DOHH2 (cell line): ENCODE results near the gene HYI.

Source experiments
- H3F3A ChIP-seq: fragments of 200-600 bp; sonication (generic), shearing (Covaris generic); 2 replicates; pipeline ENCODE4 v1.6.0; 2016; ENCODE audit warnings: antibody characterized with exemption, mild to moderate bottlenecking; ENCODE audit not compliant: control insufficient read depth, insufficient read depth
- H3K27ac ChIP-seq: fragments of 200-600 bp; sonication (generic); 2 replicates; pipeline ENCODE4 v1.5.1; 2014; ENCODE audit warnings: low read depth, mild to moderate bottlenecking, low read length, moderate library complexity
- H3K27me3 ChIP-seq: fragments of 200-600 bp; sonication (generic); 2 replicates; pipeline ENCODE4 v1.6.1; 2014; ENCODE audit warnings: mild to moderate bottlenecking, low read length, mixed read lengths; ENCODE audit not compliant: control insufficient read depth
- H3K36me3 ChIP-seq: fragments of 200-600 bp; sonication (generic); 2 replicates; pipeline ENCODE4 v1.6.1; 2014; ENCODE audit warnings: mild to moderate bottlenecking, low read length, moderate library complexity, mixed read lengths; ENCODE audit not compliant: control insufficient read depth
- H3K4me1 ChIP-seq: fragments of 200-600 bp; sonication (generic); 2 replicates; pipeline ENCODE4 v1.6.1; 2014; ENCODE audit warnings: mild to moderate bottlenecking, low read length, mixed read lengths; ENCODE audit not compliant: control insufficient read depth
- H3K4me2 ChIP-seq: fragments of 200-600 bp; sonication (generic); 2 replicates; pipeline ENCODE4 v1.6.0; 2014; ENCODE audit warnings: mild to moderate bottlenecking, low read length, moderate library complexity
- H3K4me3 ChIP-seq: fragments of 200-600 bp; sonication (generic); 2 replicates; pipeline ENCODE4 v1.5.1; 2014; ENCODE audit warnings: mild to moderate bottlenecking, low read length, mixed read lengths
- H3K79me2 ChIP-seq: fragments of 200-600 bp; sonication (generic); 2 replicates; pipeline ENCODE4 v1.6.1; 2014; ENCODE audit warnings: mild to moderate bottlenecking, low read length, mixed read lengths; ENCODE audit not compliant: control insufficient read depth
- H3K9me2 ChIP-seq: fragments of 200-600 bp; sonication (generic); replicated peaks from 2 replicates; pipeline ENCODE4 v1.6.1; 2014; ENCODE audit warnings: mild to moderate bottlenecking, low read length, mixed read lengths; ENCODE audit not compliant: control insufficient read depth
- H3K9me3 ChIP-seq: fragments of 200-600 bp; sonication (generic); 2 replicates; pipeline ENCODE4 v1.6.1; 2014; ENCODE audit warnings: antibody characterized with exemption, low read length, mixed read lengths; ENCODE audit not compliant: control insufficient read depth, insufficient read depth
- H4K20me1 ChIP-seq: fragments of 200-600 bp; sonication (generic); 2 replicates; pipeline ENCODE4 v1.6.0; 2014; ENCODE audit warnings: low read depth, mild to moderate bottlenecking, antibody characterized with exemption, low read length, moderate library complexity; ENCODE audit not compliant: control insufficient read depth, insufficient read depth
- EZH2phosphoT487 ChIP-seq: fragments of 200-600 bp; sonication (generic); IDR thresholded peaks from 2 replicates; pipeline ENCODE4 v1.6.1; 2017; ENCODE audit warnings: borderline replicate concordance, mild to moderate bottlenecking, antibody characterized with exemption, low read length, moderate library complexity, mixed read lengths
- TF ChIP-seq, protein P1 (sequence below): fragments of 200-600 bp; sonication (generic); IDR thresholded peaks from one replicate; pipeline ENCODE4 v1.5.1; 2014; ENCODE audit warnings: antibody characterized with exemption, mild to moderate bottlenecking, low read depth, low read length; ENCODE audit not compliant: poor library complexity, severe bottlenecking

The HYI gene

DNA sequence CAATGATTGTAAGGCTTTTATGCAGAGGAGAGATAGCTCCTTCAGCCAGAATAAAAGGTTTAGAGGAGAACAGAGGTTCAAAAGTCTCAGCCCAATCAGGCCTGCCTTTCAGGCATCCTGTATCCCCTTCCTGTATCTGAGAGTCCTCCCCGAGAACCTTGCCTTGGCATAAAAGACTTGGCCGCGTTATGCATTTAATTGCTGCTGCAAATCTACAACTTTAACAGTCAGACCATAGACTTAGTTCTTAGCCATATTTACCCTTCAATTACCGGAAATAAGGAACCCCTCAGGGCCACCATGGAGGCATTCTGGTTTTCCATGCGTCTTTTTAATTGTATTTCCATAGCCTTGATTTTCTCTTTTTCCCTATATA lies 18.3 kb upstream of the HYI start:
- Histone ChIP-seq H3K27ac (no peak overlapping the region), H3K9me2 (no peaks in the 10 kb centered on the region), H3K9me3 (no peaks in the 10 kb centered on the region), H3K4me1 (no peaks in the 10 kb centered on the region), H4K20me1 (no peaks in the 10 kb centered on the region), H3K27me3 (peaks cover 23% of the 10 kb centered on the region), H3K4me3 (no peak overlapping the region), H3K36me3 (no peaks in the 10 kb centered on the region), H3K79me2 (no peaks in the 10 kb centered on the region), H3F3A (no peaks in the 10 kb centered on the region), H3K4me2 (no peak overlapping the region)
- no peak for TF ChIP-seq EZH2phosphoT487
- TF ChIP-seq, protein P1, sequence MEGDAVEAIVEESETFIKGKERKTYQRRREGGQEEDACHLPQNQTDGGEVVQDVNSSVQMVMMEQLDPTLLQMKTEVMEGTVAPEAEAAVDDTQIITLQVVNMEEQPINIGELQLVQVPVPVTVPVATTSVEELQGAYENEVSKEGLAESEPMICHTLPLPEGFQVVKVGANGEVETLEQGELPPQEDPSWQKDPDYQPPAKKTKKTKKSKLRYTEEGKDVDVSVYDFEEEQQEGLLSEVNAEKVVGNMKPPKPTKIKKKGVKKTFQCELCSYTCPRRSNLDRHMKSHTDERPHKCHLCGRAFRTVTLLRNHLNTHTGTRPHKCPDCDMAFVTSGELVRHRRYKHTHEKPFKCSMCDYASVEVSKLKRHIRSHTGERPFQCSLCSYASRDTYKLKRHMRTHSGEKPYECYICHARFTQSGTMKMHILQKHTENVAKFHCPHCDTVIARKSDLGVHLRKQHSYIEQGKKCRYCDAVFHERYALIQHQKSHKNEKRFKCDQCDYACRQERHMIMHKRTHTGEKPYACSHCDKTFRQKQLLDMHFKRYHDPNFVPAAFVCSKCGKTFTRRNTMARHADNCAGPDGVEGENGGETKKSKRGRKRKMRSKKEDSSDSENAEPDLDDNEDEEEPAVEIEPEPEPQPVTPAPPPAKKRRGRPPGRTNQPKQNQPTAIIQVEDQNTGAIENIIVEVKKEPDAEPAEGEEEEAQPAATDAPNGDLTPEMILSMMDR = no peak

DNA sequence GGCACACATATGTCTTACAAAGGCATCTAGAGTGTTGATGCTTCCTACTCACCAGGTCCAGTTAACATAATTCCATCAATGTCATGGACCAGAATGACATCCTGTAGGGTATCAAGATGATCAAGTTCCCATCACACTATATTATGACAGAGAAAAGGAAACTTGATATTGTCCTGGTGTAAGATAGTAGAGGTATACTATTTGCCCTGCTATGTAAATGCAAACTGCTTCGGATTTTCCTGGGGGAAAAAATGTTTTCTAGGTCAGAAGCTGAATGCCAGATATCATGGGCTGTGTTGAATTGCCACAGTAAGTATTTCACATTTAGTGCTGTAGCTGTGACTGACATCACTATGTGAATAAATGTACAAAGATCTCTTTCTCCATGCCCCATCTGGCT lies 16.2 kb upstream of the HYI start:
- no peak overlapping the region for H3K4me2 ChIP-seq
- no peaks in the 10 kb centered on the region for H4K20me1 ChIP-seq
- H3K36me3 ChIP-seq = no peaks in the 10 kb centered on the region
- H3K79me2 ChIP-seq = no peaks in the 10 kb centered on the region
- no peak for TF ChIP-seq EZH2phosphoT487
- TF ChIP-seq, protein P1 = no peak
- H3K4me3 ChIP-seq = no peak overlapping the region
- peaks cover 21% of the 10 kb centered on the region for H3K27me3 ChIP-seq
- no peaks in the 10 kb centered on the region for H3K4me1 ChIP-seq
- H3K9me3 ChIP-seq = no peaks in the 10 kb centered on the region
- H3K9me2 ChIP-seq = no peaks in the 10 kb centered on the region
- no peaks in the 10 kb centered on the region for H3F3A ChIP-seq
- H3K27ac ChIP-seq = no peak overlapping the region

DNA sequence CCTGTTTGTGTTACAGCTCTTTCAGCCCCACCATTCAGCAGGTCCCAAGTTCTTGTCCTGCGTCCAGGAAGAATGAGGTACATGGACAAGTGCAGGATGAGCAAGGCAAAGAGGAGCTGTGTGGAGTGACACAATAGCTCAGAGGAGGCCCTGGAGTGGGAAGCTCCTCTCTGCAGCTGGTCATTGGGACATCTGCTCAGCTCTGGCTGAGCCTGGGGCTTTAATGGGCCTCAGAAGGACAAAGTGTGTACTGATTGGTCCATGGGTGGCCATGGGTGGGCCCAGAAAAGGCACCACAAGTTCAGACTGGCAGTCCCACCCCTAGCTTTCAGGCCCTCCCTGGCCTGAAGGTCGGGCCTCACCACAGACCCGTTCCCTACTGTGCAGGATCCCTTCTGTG lies 14.7 kb upstream of the HYI start:
- Histone ChIP-seq H3K27me3 (peaks cover 15% of the 10 kb centered on the region; the same call in 1 of the 2 replicates), H4K20me1 (no peaks in the 10 kb centered on the region), H3K4me3 (no peak overlapping the region), H3K9me2 (no peaks in the 10 kb centered on the region), H3K27ac (no peak overlapping the region), H3K4me2 (no peak overlapping the region), H3K79me2 (no peaks in the 10 kb centered on the region), H3K4me1 (no peaks in the 10 kb centered on the region), H3K9me3 (no peaks in the 10 kb centered on the region), H3F3A (no peaks in the 10 kb centered on the region), H3K36me3 (no peaks in the 10 kb centered on the region)
- TF ChIP-seq EZH2phosphoT487 = no peak
- TF ChIP-seq, protein P1 = no peak

DNA sequence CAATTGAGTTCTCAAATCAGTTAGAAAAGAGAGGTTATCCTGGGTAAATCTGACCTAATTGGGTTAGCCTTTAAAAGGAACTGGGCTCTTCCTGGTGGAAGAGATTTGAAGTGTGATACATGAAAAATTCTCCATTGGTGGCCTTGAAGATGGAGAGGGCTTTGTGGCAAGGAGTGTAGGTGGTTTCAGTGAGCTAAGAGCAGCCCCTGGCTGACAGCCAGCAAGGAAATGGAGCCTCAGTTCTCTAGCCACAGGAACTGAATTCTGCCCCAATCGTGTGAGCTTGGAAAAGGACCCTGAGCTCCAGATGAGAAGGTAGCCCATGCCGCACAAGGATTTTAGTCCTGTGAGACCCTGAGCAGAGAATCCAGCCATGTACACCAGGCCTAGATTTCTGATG lies 12.7 kb upstream of the HYI start:
- Histone ChIP-seq H4K20me1 (no peaks in the 10 kb centered on the region), H3K4me2 (no peak overlapping the region), H3F3A (no peaks in the 10 kb centered on the region), H3K9me3 (no peaks in the 10 kb centered on the region), H3K4me3 (no peak overlapping the region), H3K9me2 (no peaks in the 10 kb centered on the region), H3K36me3 (no peaks in the 10 kb centered on the region), H3K4me1 (no peaks in the 10 kb centered on the region), H3K79me2 (no peaks in the 10 kb centered on the region), H3K27me3 (peaks cover 15% of the 10 kb centered on the region), H3K27ac (no peak overlapping the region)
- TF ChIP-seq, protein P1 = no peak
- TF ChIP-seq EZH2phosphoT487 = no peak
